PC-3 (cell line): ENCODE data around the gene GPSM3.

Experiments
- CTCF ChIP-seq: fragments of 300-600 bp; sonication (generic); conservative IDR thresholded peaks from 2 replicates; pipeline ENCODE4 v1.5.1; 2017; ENCODE audit warnings: antibody characterized with exemption, low read depth, mild to moderate bottlenecking, low read length
- EZH2 ChIP-seq: fragments of 300-600 bp; sonication (generic); IDR thresholded peaks from one replicate; pipeline ENCODE4 v1.6.1; 2017; ENCODE audit warnings: antibody characterized with exemption, mild to moderate bottlenecking, low read length; ENCODE audit not compliant: unreplicated experiment
- EZH2phosphoT487 ChIP-seq: fragments of 300-600 bp; sonication (generic); IDR thresholded peaks from 2 replicates; pipeline ENCODE4 v1.6.1; 2018; ENCODE audit warnings: mild to moderate bottlenecking, antibody characterized with exemption, low read length, borderline replicate concordance

- TF ChIP-seq CTCF = no peak
- TF ChIP-seq EZH2 = no peak
- no peak for TF ChIP-seq EZH2phosphoT487
Measured at GRCh38 chr6:32210191-32210601, 17.8 kb upstream of the GPSM3 start.
